Nephron (organoid): ENCODE results near the gene MAP3K3.

Source experiments
- H3K27ac Mint-ChIP-seq, 3 experiments: 2 replicates each; pipeline ENCODE4 v1.8.0; 2020; ENCODE audit warnings: mixed read lengths in 3 of 3, mild to moderate bottlenecking in 2 of 3, moderate library complexity in 1 of 3
- H3K27me3 Mint-ChIP-seq: 2 replicates; pipeline ENCODE4 v1.8.0; 2021; ENCODE audit warnings: low read depth, mild to moderate bottlenecking, moderate library complexity, mixed read lengths
- H3K36me3 Mint-ChIP-seq: 2 replicates; pipeline ENCODE4 v1.8.0; 2020; ENCODE audit warnings: low read depth, mixed read lengths
- H3K4me1 Mint-ChIP-seq: 2 replicates; pipeline ENCODE4 v1.8.0; 2020; ENCODE audit warnings: mixed read lengths
- H3K4me3 Mint-ChIP-seq, 3 experiments: 2 replicates each; pipeline ENCODE4 v1.8.0; 2020; ENCODE audit warnings: mild to moderate bottlenecking in 3 of 3, mixed read lengths in 3 of 3, moderate library complexity in 2 of 3
- H3K9me3 Mint-ChIP-seq: 2 replicates; pipeline ENCODE4 v1.8.0; 2020; ENCODE audit warnings: mixed read lengths
- CTCF ChIP-seq, 3 experiments: fragments of 200-600 bp; sonication (generic); IDR thresholded peaks; one replicate each; pipeline ENCODE4 v1.5.0; 2021; ENCODE audit warnings: antibody characterized with exemption in 3 of 3; ENCODE audit not compliant: unreplicated experiment in 3 of 3

Gene MAP3K3

GRCh38 chr17:63647065-63647725, 25.0 kb downstream of the MAP3K3 start:
- H3K4me1 Mint-ChIP-seq, result no peaks in the 10 kb centered on the region
- no peaks in the 10 kb centered on the region for H3K27me3 Mint-ChIP-seq

GRCh38 chr17:63647936-63648335, 25.7 kb downstream of the MAP3K3 start:
- Mint-ChIP-seq H3K9me3 (no peaks in the 10 kb centered on the region), H3K4me1 (no peaks in the 10 kb centered on the region), H3K27ac (no peak overlapping the region), H3K4me3 (no peak overlapping the region), H3K27me3 (no peaks in the 10 kb centered on the region), H3K36me3 (peaks cover 36% of the 10 kb centered on the region)
- TF ChIP-seq CTCF (IDR thresholded peaks at IDR 0.05; ENCODE audit: unreplicated experiment in 3 of 3), result no peak

More at GRCh38 chr17:63647065-63647725, 25.0 kb downstream of the MAP3K3 start:
- no peak overlapping the region for H3K27ac Mint-ChIP-seq
- no peak overlapping the region for H3K4me3 Mint-ChIP-seq
- peaks cover 29% of the 10 kb centered on the region for H3K36me3 Mint-ChIP-seq
- H3K9me3 Mint-ChIP-seq, result no peaks in the 10 kb centered on the region
- TF ChIP-seq CTCF (IDR thresholded peaks at IDR 0.05; ENCODE audit: unreplicated experiment in 3 of 3), result no peak

GRCh38 chr17:63649813-63650212, 27.6 kb downstream of the MAP3K3 start:
- Mint-ChIP-seq H3K36me3 (peaks cover 46% of the 10 kb centered on the region), H3K27me3 (no peaks in the 10 kb centered on the region), H3K27ac (no peak overlapping the region), H3K4me1 (no peaks in the 10 kb centered on the region), H3K9me3 (no peaks in the 10 kb centered on the region), H3K4me3 (no peak overlapping the region)
- no peak for TF ChIP-seq CTCF (IDR thresholded peaks at IDR 0.05; ENCODE audit: unreplicated experiment in 3 of 3)

GRCh38 chr17:63652106-63652505, 29.9 kb downstream of the MAP3K3 start:
- no peaks in the 10 kb centered on the region for H3K4me1 Mint-ChIP-seq
- TF ChIP-seq CTCF (IDR thresholded peaks at IDR 0.05; ENCODE audit: unreplicated experiment in 3 of 3), result no peak
- no peaks in the 10 kb centered on the region for H3K27me3 Mint-ChIP-seq
- no peak overlapping the region for H3K4me3 Mint-ChIP-seq
- H3K27ac Mint-ChIP-seq, result no peak overlapping the region
- no peaks in the 10 kb centered on the region for H3K9me3 Mint-ChIP-seq
- H3K36me3 Mint-ChIP-seq, result peaks cover 31% of the 10 kb centered on the region

GRCh38 chr17:63653050-63653449, 30.8 kb downstream of the MAP3K3 start:
- Mint-ChIP-seq H3K36me3 (peaks cover 37% of the 10 kb centered on the region), H3K27ac (no peak overlapping the region), H3K27me3 (no peaks in the 10 kb centered on the region), H3K9me3 (no peaks in the 10 kb centered on the region), H3K4me1 (no peaks in the 10 kb centered on the region), H3K4me3 (no peak overlapping the region)
- TF ChIP-seq CTCF (IDR thresholded peaks at IDR 0.05; ENCODE audit: unreplicated experiment in 3 of 3), result no peak

GRCh38 chr17:63657786-63658185, 35.6 kb downstream of the MAP3K3 start:
- Mint-ChIP-seq H3K27ac (no peak overlapping the region), H3K4me3 (no peak overlapping the region), H3K4me1 (no peaks in the 10 kb centered on the region), H3K36me3 (peaks cover 44% of the 10 kb centered on the region), H3K27me3 (no peaks in the 10 kb centered on the region), H3K9me3 (no peaks in the 10 kb centered on the region)
- no peak for TF ChIP-seq CTCF (IDR thresholded peaks at IDR 0.05; ENCODE audit: unreplicated experiment in 3 of 3)
